CD4-positive, alpha-beta T cell (primary cell): ENCODE data around the gene OLFML2A. TPM values are rescaled to one million over a fixed set of nuclear protein-coding genes. Genes with fewer than 3 reads are reported as not detected.

Source experiments
- ATAC-seq: fragments of 200-7000 bp; cut with Tn5 transposase; one replicate; pipeline ENCODE4 v1.10.0; 2022; ENCODE audit warnings: mild to moderate bottlenecking; ENCODE audit not compliant: poor library complexity
- CTCF ChIA-PET: fragments of 350-600 bp; sonication (Branson Sonifier 250); formaldehyde crosslinking; loops from one replicate; lab custom pipeline; 2021; ENCODE audit warnings: antibody characterized with exemption, inconsistent platforms; lab: Charles Lee
- POLR2A ChIA-PET: fragments of 350-600 bp; sonication (Branson Sonifier 250); formaldehyde crosslinking; loops from one replicate; lab custom pipeline; 2021; ENCODE audit warnings: antibody characterized with exemption, inconsistent platforms; lab: Charles Lee
- DNase-seq, 14 experiments: peaks; one replicate each; pipeline ENCODE4 v3.0.0-alpha.2; 2013 to 2020; ENCODE audit warnings: mixed read lengths in 2 of 14
- H3K27ac ChIP-seq, 2 donors: one replicate each; pipeline versions ENCODE4 v1.5.1 to v1.7.0; 2013; ENCODE audit warnings: low read length in 2 of 2, low read depth in 1 of 2, mild to moderate bottlenecking in 1 of 2
- H3K27me3 ChIP-seq, 2 experiments: 1 replicate in 1 of 2; 2 replicates in 1 of 2; pipeline versions ENCODE4 v1.6.1 to v1.7.0; 2013; ENCODE audit warnings: low read length in 2 of 2, control low read depth in 1 of 2, mild to moderate bottlenecking in 1 of 2, moderate library complexity in 1 of 2; ENCODE audit not compliant: insufficient read depth in 2 of 2, control insufficient read depth in 1 of 2
- H3K36me3 ChIP-seq: one replicate; pipeline ENCODE4 v1.6.1; 2013; ENCODE audit warnings: low read length, control low read depth; ENCODE audit not compliant: insufficient read depth
- H3K4me1 ChIP-seq: one replicate; pipeline ENCODE4 v1.6.1; 2013; ENCODE audit warnings: low read length, control low read depth; ENCODE audit not compliant: insufficient read depth
- H3K4me3 ChIP-seq: one replicate; pipeline ENCODE4 v1.5.1; 2013; ENCODE audit warnings: mild to moderate bottlenecking, low read length, moderate library complexity
- H3K9me3 ChIP-seq, 2 experiments: 1 replicate in 1 of 2; 2 replicates in 1 of 2; pipeline versions ENCODE4 v1.6.1 to v1.7.0; 2013; ENCODE audit warnings: low read length in 2 of 2, mild to moderate bottlenecking in 2 of 2, control low read depth in 1 of 2, moderate library complexity in 1 of 2; ENCODE audit not compliant: control insufficient read depth in 1 of 2, insufficient read depth in 1 of 2
- H3K27ac Mint-ChIP-seq: one replicate; pipeline ENCODE4 v1.8.0; 2020; ENCODE audit warnings: mixed read lengths
- H3K27me3 Mint-ChIP-seq: one replicate; pipeline ENCODE4 v1.8.0; 2021; ENCODE audit warnings: mixed read lengths
- H3K36me3 Mint-ChIP-seq: one replicate; pipeline ENCODE4 v1.8.0; 2021; ENCODE audit warnings: low read depth, mixed read lengths
- H3K4me1 Mint-ChIP-seq: one replicate; pipeline ENCODE4 v1.8.0; 2021; ENCODE audit warnings: low read depth, mixed read lengths
- H3K4me3 Mint-ChIP-seq: one replicate; pipeline ENCODE4 v1.8.0; 2020; ENCODE audit warnings: mild to moderate bottlenecking, mixed read lengths
- H3K9me3 Mint-ChIP-seq: one replicate; pipeline ENCODE4 v1.8.0; 2020; ENCODE audit warnings: mixed read lengths
- CTCF ChIP-seq: fragments of 200-600 bp; IDR thresholded peaks from one replicate; pipeline ENCODE4 v1.8.0; 2022; ENCODE audit warnings: antibody characterized with exemption, mild to moderate bottlenecking
- intact Hi-C, 2 experiments: fragments of 100-400 bp; cut with DNase I in 1 of 2; cut with micrococcal nuclease in 1 of 2; formaldehyde crosslinking; loops; one replicate each; pipeline versions ENCODE4 v1.15.1 to v1.9.0; 2023 to 2025; cut with DNase I, micrococcal nuclease
- total RNA-seq, 174 experiments: library from RNA in 2 of 174; stranded (reverse) in 2 of 174; gene quantifications; one replicate each; pipeline ENCODE4 v1.2.3 and lab custom pipeline; 2021 to 2026

Gene OLFML2A
- total RNA-seq, 2 experiments from 2014 or later = not detected

- Mint-ChIP-seq H3K4me3 (no peak overlapping the region), H3K27me3 (no peaks in the 10 kb centered on the region), H3K4me1 (no peaks in the 10 kb centered on the region), H3K9me3 (no peaks in the 10 kb centered on the region), H3K27ac (no peak overlapping the region), H3K36me3 (no peaks in the 10 kb centered on the region)
- DNase-seq (no peak), ATAC-seq (no peak)
- Histone ChIP-seq H3K9me3 (no peaks in the 10 kb centered on the region), H3K36me3 (no peaks in the 10 kb centered on the region), H3K4me3 (no peak overlapping the region), H3K27ac (no peak overlapping the region), H3K27me3 (peaks cover 0 to 2% of the 10 kb centered on the region in 2 experiments), H3K4me1 (no peaks in the 10 kb centered on the region)
- ChIA-PET CTCF (no interaction called here), POLR2A (no interaction called here)
- intact Hi-C loops = no loop called here
- no peak for TF ChIP-seq CTCF
These were observed 51.8 kb downstream of the OLFML2A start for GRCh38 chr9:124828489-124829333.

GRCh38 chr9:124829334-124829669 lies 52.4 kb downstream of the OLFML2A start:
- no peak overlapping the region for H3K4me3 ChIP-seq
- no peak for DNase-seq
- peaks cover 0 to 2% of the 10 kb centered on the region in 2 experiments for H3K27me3 ChIP-seq
- no peaks in the 10 kb centered on the region for H3K4me1 ChIP-seq
- intact Hi-C loops = no loop called here
- ChIA-PET CTCF (no interaction called here), POLR2A (no interaction called here)
- TF ChIP-seq CTCF = no peak
- no peak overlapping the region for H3K27ac ChIP-seq
- Mint-ChIP-seq H3K27me3 (no peaks in the 10 kb centered on the region), H3K4me3 (no peak overlapping the region), H3K9me3 (no peaks in the 10 kb centered on the region), H3K36me3 (no peaks in the 10 kb centered on the region), H3K27ac (no peak overlapping the region), H3K4me1 (no peaks in the 10 kb centered on the region)
- H3K36me3 ChIP-seq = no peaks in the 10 kb centered on the region
- no peak for ATAC-seq
- H3K9me3 ChIP-seq = no peaks in the 10 kb centered on the region

GRCh38 chr9:124830593-124830992 lies 53.7 kb downstream of the OLFML2A start:
- no peaks in the 10 kb centered on the region for H3K36me3 Mint-ChIP-seq
- no peaks in the 10 kb centered on the region for H3K9me3 Mint-ChIP-seq
- no peaks in the 10 kb centered on the region for H3K9me3 ChIP-seq
- ATAC-seq (no peak), DNase-seq (no peak)
- H3K27me3 Mint-ChIP-seq = peaks cover 6% of the 10 kb centered on the region
- H3K36me3 ChIP-seq = no peaks in the 10 kb centered on the region
- ChIA-PET POLR2A (no interaction called here), CTCF (no interaction called here)
- H3K4me3 Mint-ChIP-seq = no peak overlapping the region
- peaks cover 0 to 2% of the 10 kb centered on the region in 2 experiments for H3K27me3 ChIP-seq
- no peak overlapping the region for H3K4me3 ChIP-seq
- no peaks in the 10 kb centered on the region for H3K4me1 ChIP-seq
- no peak overlapping the region for H3K27ac ChIP-seq
- no peaks in the 10 kb centered on the region for H3K4me1 Mint-ChIP-seq
- intact Hi-C loops = no loop called here
- no peak overlapping the region for H3K27ac Mint-ChIP-seq
- TF ChIP-seq CTCF = no peak
